OCI-LY3 (cell line): ENCODE data around the gene AFAP1.

Experiments used
- H2AFZ ChIP-seq: fragments of 200-600, 300-600 bp; shearing (Covaris generic); 2 replicates; pipeline ENCODE4 v1.6.0; 2014; ENCODE audit warnings: antibody characterized with exemption, low read depth, low read length
- H3K27ac ChIP-seq: fragments of 200-600, 300-600 bp; sonication (generic); 2 replicates; pipeline ENCODE4 v1.5.1; 2014; ENCODE audit warnings: mild to moderate bottlenecking, low read length, moderate library complexity, mixed read lengths
- H3K27me3 ChIP-seq: fragments of 200-600, 300-600 bp; sonication (generic); 2 replicates; pipeline ENCODE4 v1.6.1; 2014; ENCODE audit warnings: low read depth, low read length, mixed read lengths
- H3K36me3 ChIP-seq: fragments of 200-600, 300-600 bp; sonication (generic); replicated peaks from 2 replicates; pipeline ENCODE3; 2014; ENCODE audit warnings: low read depth, low read length, mixed read lengths
- H3K4me1 ChIP-seq: fragments of 300-600, 200-600 bp; sonication (generic); 2 replicates; pipeline ENCODE4 v1.6.1; 2014; ENCODE audit warnings: low read length, mixed read lengths
- H3K4me2 ChIP-seq: fragments of 200-600, 300-600 bp; sonication (generic); 2 replicates; pipeline ENCODE4 v1.6.1; 2014; ENCODE audit warnings: low read length, mixed read lengths
- H3K4me3 ChIP-seq: fragments of 300-600, 200-600 bp; sonication (generic); 2 replicates; pipeline ENCODE4 v1.5.1; 2014; ENCODE audit warnings: antibody characterized with exemption, mild to moderate bottlenecking, low read length, moderate library complexity
- H3K79me2 ChIP-seq: fragments of 300-600, 200-600 bp; shearing (Covaris generic); 2 replicates; pipeline ENCODE4 v1.6.1; 2014; ENCODE audit warnings: mild to moderate bottlenecking, low read length, mixed read lengths
- H3K9ac ChIP-seq: fragments of 300-600, 200-600 bp; shearing (Covaris generic); 2 replicates; pipeline ENCODE4 v1.6.0; 2014; ENCODE audit warnings: mild to moderate bottlenecking, low read length, moderate library complexity
- H3K9me3 ChIP-seq: fragments of 200-600, 300-600 bp; shearing (Covaris generic); 2 replicates; pipeline ENCODE4 v1.6.1; 2014; ENCODE audit warnings: low read length, mixed read lengths; ENCODE audit not compliant: insufficient read depth
- H4K20me1 ChIP-seq: fragments of 200-600, 300-600 bp; sonication (generic); 2 replicates; pipeline ENCODE4 v1.6.1; 2016; ENCODE audit warnings: low read length, mixed read lengths; ENCODE audit not compliant: insufficient read depth
- CTCF ChIP-seq: fragments of 200-600, 300-600 bp; sonication (generic); IDR thresholded peaks from 2 replicates; pipeline ENCODE4 v1.5.1; 2014; ENCODE audit warnings: antibody characterized with exemption, low read length, low read depth
- EZH2phosphoT487 ChIP-seq: fragments of 200-600 bp; shearing (Covaris generic); IDR thresholded peaks from 2 replicates; pipeline ENCODE4 v1.6.1; 2018; ENCODE audit warnings: antibody characterized with exemption, mixed run types, low read depth

The AFAP1 gene

GRCh38 chr4:7971881-7972500 lies 32.3 kb upstream of the AFAP1 start:
- no peak for TF ChIP-seq CTCF
- no peak for TF ChIP-seq EZH2phosphoT487
- Histone ChIP-seq H3K79me2 (no peaks in the 10 kb centered on the region), H3K4me3 (no peak overlapping the region), H3K4me2 (no peak overlapping the region), H3K27ac (no peak overlapping the region), H2AFZ (no peak overlapping the region), H3K36me3 (no peaks in the 10 kb centered on the region), H4K20me1 (no peaks in the 10 kb centered on the region), H3K27me3 (no peaks in the 10 kb centered on the region), H3K9ac (no peak overlapping the region), H3K4me1 (no peaks in the 10 kb centered on the region), H3K9me3 (no peaks in the 10 kb centered on the region)

- no peak overlapping the region for H3K4me3 ChIP-seq
- no peaks in the 10 kb centered on the region for H3K27me3 ChIP-seq
- no peaks in the 10 kb centered on the region for H3K36me3 ChIP-seq
- no peak overlapping the region for H3K4me2 ChIP-seq
- no peaks in the 10 kb centered on the region for H3K4me1 ChIP-seq
- H3K27ac ChIP-seq = no peak overlapping the region
- TF ChIP-seq EZH2phosphoT487 = no peak
- no peak for TF ChIP-seq CTCF
- no peaks in the 10 kb centered on the region for H3K79me2 ChIP-seq
- no peak overlapping the region for H2AFZ ChIP-seq
- no peak overlapping the region for H3K9ac ChIP-seq
- H4K20me1 ChIP-seq = no peaks in the 10 kb centered on the region
- no peaks in the 10 kb centered on the region for H3K9me3 ChIP-seq
Observed at GRCh38 chr4:7971159-7971631, 31.5 kb upstream of the AFAP1 start.

GRCh38 chr4:7970361-7970946 lies 30.8 kb upstream of the AFAP1 start:
- Histone ChIP-seq H2AFZ (no peak overlapping the region), H3K27ac (no peak overlapping the region), H3K4me2 (no peak overlapping the region), H4K20me1 (no peaks in the 10 kb centered on the region), H3K9ac (no peak overlapping the region), H3K4me1 (no peaks in the 10 kb centered on the region), H3K9me3 (no peaks in the 10 kb centered on the region), H3K79me2 (no peaks in the 10 kb centered on the region), H3K36me3 (no peaks in the 10 kb centered on the region), H3K4me3 (no peak overlapping the region), H3K27me3 (no peaks in the 10 kb centered on the region)
- TF ChIP-seq CTCF (no peak), EZH2phosphoT487 (no peak)

- H3K27me3 ChIP-seq = no peaks in the 10 kb centered on the region
- H2AFZ ChIP-seq = no peak overlapping the region
- no peaks in the 10 kb centered on the region for H3K9me3 ChIP-seq
- no peak overlapping the region for H3K9ac ChIP-seq
- H3K4me3 ChIP-seq = no peak overlapping the region
- H3K4me2 ChIP-seq = no peak overlapping the region
- H3K36me3 ChIP-seq = no peaks in the 10 kb centered on the region
- H3K79me2 ChIP-seq = no peaks in the 10 kb centered on the region
- H3K27ac ChIP-seq = no peak overlapping the region
- H4K20me1 ChIP-seq = no peaks in the 10 kb centered on the region
- no peaks in the 10 kb centered on the region for H3K4me1 ChIP-seq
- no peak for TF ChIP-seq EZH2phosphoT487
Observed at GRCh38 chr4:7968262-7968896, 28.7 kb upstream of the AFAP1 start.
